ENCODE data around the gene TPRG1. TPM values are rescaled to one million over a fixed set of nuclear protein-coding genes. Genes with fewer than 3 reads are reported as not detected.

Gene TPRG1
- total and polyA plus RNA-seq, 7 experiments from 2014 or later: 0.13 to 5.4 (median 1.3) TPM

GRCh38 chr3:189267981-189268613 lies 96.3 kb downstream of the TPRG1 start:
- no peak for ATAC-seq
- Mint-ChIP-seq H3K27ac (no peak overlapping the region), H3K9me3 (peaks cover 0 to 2% (median 0%) of the 10 kb centered on the region in 11 donors), H3K4me3 (no peak overlapping the region), H3K36me3 (no peaks in the 10 kb centered on the region), H3K4me1 (peaks cover 3 to 17% (median 8%) of the 10 kb centered on the region in 7 donors), H3K27me3 (no peaks in the 10 kb centered on the region)
- H3K27me3 ChIP-seq (ENCODE audit: control insufficient read depth in 2 of 2, insufficient read depth in 2 of 2, low read length in 2 of 2): no peaks in the 10 kb centered on the region
- H3K9me3 ChIP-seq (ENCODE audit: control insufficient read depth in 2 of 3, low read length in 3 of 3): no peaks in the 10 kb centered on the region
- H3K36me3 ChIP-seq (ENCODE audit: control insufficient read depth in 2 of 3, insufficient read depth in 3 of 3, low read length in 3 of 3): no peaks in the 10 kb centered on the region
- peaks cover 0 to 11% of the 10 kb centered on the region in 2 donors for H3K4me1 ChIP-seq (ENCODE audit: control insufficient read depth in 2 of 2, insufficient read depth in 2 of 2, low read length in 2 of 2)
- no peak for DNase-seq
- intact Hi-C loops (cut with micrococcal nuclease): no loop called here
- POLR2A ChIA-PET: no interaction called here
- no peak overlapping the region for H3K27ac ChIP-seq (ENCODE audit: low read depth, low read length)
- CTCF ChIA-PET: interaction anchor here (1.0 to 3.6 kb wide), 2 partner anchors 679 to 697 kb away, joined by 3 to 23 read pairs; no protein-coding TSS in a partner anchor
- H3K4me3 ChIP-seq (ENCODE audit: low read length): no peak overlapping the region

- intact Hi-C loops (cut with micrococcal nuclease): no loop called here
- ATAC-seq (no peak), DNase-seq (no peak)
- ChIA-PET CTCF (interaction anchor here (0.6 to 3.6 kb wide), 5 partner anchors 74 to 682 kb away, joined by 3 to 23 read pairs (median 4); no protein-coding TSS in a partner anchor), POLR2A (no interaction called here)
- Mint-ChIP-seq H3K27ac (no peak overlapping the region), H3K36me3 (no peaks in the 10 kb centered on the region), H3K4me3 (no peak overlapping the region), H3K27me3 (no peaks in the 10 kb centered on the region), H3K4me1 (peaks cover 5 to 30% (median 16%) of the 10 kb centered on the region in 7 donors), H3K9me3 (peaks cover 0 to 2% (median 0%) of the 10 kb centered on the region in 11 donors)
- Histone ChIP-seq H3K36me3 (ENCODE audit: control insufficient read depth in 2 of 3, insufficient read depth in 3 of 3, low read length in 3 of 3) (no peaks in the 10 kb centered on the region), H3K4me3 (ENCODE audit: low read length) (no peak overlapping the region), H3K4me1 (ENCODE audit: control insufficient read depth in 2 of 2, insufficient read depth in 2 of 2, low read length in 2 of 2) (peaks cover 0 to 15% of the 10 kb centered on the region in 2 donors), H3K9me3 (ENCODE audit: control insufficient read depth in 2 of 3, low read length in 3 of 3) (no peaks in the 10 kb centered on the region), H3K27ac (ENCODE audit: low read depth, low read length) (no peak overlapping the region), H3K27me3 (ENCODE audit: control insufficient read depth in 2 of 2, insufficient read depth in 2 of 2, low read length in 2 of 2) (no peaks in the 10 kb centered on the region)
Observed at GRCh38 chr3:189269365-189269764, 97.6 kb downstream of the TPRG1 start.

GRCh38 chr3:189270248-189270832 lies 98.6 kb downstream of the TPRG1 start:
- no peaks in the 10 kb centered on the region for H3K9me3 ChIP-seq (ENCODE audit: control insufficient read depth in 2 of 3, low read length in 3 of 3)
- Mint-ChIP-seq H3K9me3 (peaks cover 0 to 2% (median 0%) of the 10 kb centered on the region in 11 donors), H3K27ac (peak overlapping the region in 1 of 9 donors; percentile 27), H3K4me1 (peaks cover 5 to 34% (median 20%) of the 10 kb centered on the region in 7 donors), H3K36me3 (peaks cover 0 to 2% (median 0%) of the 10 kb centered on the region in 5 donors), H3K27me3 (no peaks in the 10 kb centered on the region), H3K4me3 (no peak overlapping the region)
- ChIA-PET CTCF (interaction anchor here (1.6 to 3.6 kb wide), 3 partner anchors 677 to 680 kb away, joined by 3 to 23 read pairs (median 4); no protein-coding TSS in a partner anchor), POLR2A (no interaction called here)
- H3K36me3 ChIP-seq (ENCODE audit: control insufficient read depth in 2 of 3, insufficient read depth in 3 of 3, low read length in 3 of 3): no peaks in the 10 kb centered on the region
- H3K4me1 ChIP-seq (ENCODE audit: control insufficient read depth in 2 of 2, insufficient read depth in 2 of 2, low read length in 2 of 2): peaks cover 0 to 15% of the 10 kb centered on the region in 2 donors
- ATAC-seq (peak; percentile 53), DNase-seq (peak in 6 of 9 donors; percentile 18 to 47 (median 32))
- no peak overlapping the region for H3K27ac ChIP-seq (ENCODE audit: low read depth, low read length)
- intact Hi-C loops (cut with micrococcal nuclease): loop anchor here (1.0 to 10.0 kb wide), 11 partner anchors 37 to 932 kb away; partner anchors contain the start of gene TP63 (in 1 of the 2)
- H3K27me3 ChIP-seq (ENCODE audit: control insufficient read depth in 2 of 2, insufficient read depth in 2 of 2, low read length in 2 of 2): no peaks in the 10 kb centered on the region
- no peak overlapping the region for H3K4me3 ChIP-seq (ENCODE audit: low read length)

GRCh38 chr3:189272500-189273119 lies 100.8 kb downstream of the TPRG1 start:
- intact Hi-C loops (cut with micrococcal nuclease): loop anchor here (1.0 to 10.0 kb wide), 14 partner anchors 35 to 1534 kb away; partner anchors contain the start of genes CLDN1 (in 1 of the 2) and TP63 (in 1 of the 2)
- Mint-ChIP-seq H3K4me1 (peaks cover 17 to 53% (median 35%) of the 10 kb centered on the region in 7 donors), H3K36me3 (peaks cover 0 to 8% (median 0%) of the 10 kb centered on the region in 5 donors), H3K27me3 (no peaks in the 10 kb centered on the region), H3K4me3 (peak overlapping the region in 5 of 10 donors; percentile 8 to 73 (median 39)), H3K9me3 (peaks cover 0 to 7% (median 0%) of the 10 kb centered on the region in 11 donors), H3K27ac (peak overlapping the region in 8 of 9 donors; percentile 3 to 79 (median 52))
- no peaks in the 10 kb centered on the region for H3K36me3 ChIP-seq (ENCODE audit: control insufficient read depth in 2 of 3, insufficient read depth in 3 of 3, low read length in 3 of 3)
- no peak overlapping the region for H3K27ac ChIP-seq (ENCODE audit: low read depth, low read length)
- H3K27me3 ChIP-seq (ENCODE audit: control insufficient read depth in 2 of 2, insufficient read depth in 2 of 2, low read length in 2 of 2): no peaks in the 10 kb centered on the region
- ATAC-seq (peak; percentile 55), DNase-seq (peak in 5 of 9 donors; percentile 26 to 46 (median 37))
- no peak overlapping the region for H3K4me3 ChIP-seq (ENCODE audit: low read length)
- H3K4me1 ChIP-seq (ENCODE audit: control insufficient read depth in 2 of 2, insufficient read depth in 2 of 2, low read length in 2 of 2): peaks cover 0 to 20% of the 10 kb centered on the region in 2 donors
- no peaks in the 10 kb centered on the region for H3K9me3 ChIP-seq (ENCODE audit: control insufficient read depth in 2 of 3, low read length in 3 of 3)
- POLR2A ChIA-PET: interaction anchor here (0.6 to 0.7 kb wide), 2 partner anchors 23 to 680 kb away, joined by 3 to 5 read pairs; no protein-coding TSS in a partner anchor
- CTCF ChIA-PET: interaction anchor here (0.6 to 2.0 kb wide), 32 partner anchors 9 to 1532 kb away, joined by 3 to 23 read pairs (median 3); partner anchors contain the start of gene CLDN1

GRCh38 chr3:189273736-189274135 lies 102.0 kb downstream of the TPRG1 start:
- Histone ChIP-seq H3K9me3 (ENCODE audit: control insufficient read depth in 2 of 3, low read length in 3 of 3) (no peaks in the 10 kb centered on the region), H3K27ac (ENCODE audit: low read depth, low read length) (no peak overlapping the region), H3K36me3 (ENCODE audit: control insufficient read depth in 2 of 3, insufficient read depth in 3 of 3, low read length in 3 of 3) (no peaks in the 10 kb centered on the region), H3K4me3 (ENCODE audit: low read length) (no peak overlapping the region), H3K4me1 (ENCODE audit: control insufficient read depth in 2 of 2, insufficient read depth in 2 of 2, low read length in 2 of 2) (peaks cover 0 to 27% of the 10 kb centered on the region in 2 donors), H3K27me3 (ENCODE audit: control insufficient read depth in 2 of 2, insufficient read depth in 2 of 2, low read length in 2 of 2) (no peaks in the 10 kb centered on the region)
- Mint-ChIP-seq H3K9me3 (peaks cover 0 to 7% (median 0%) of the 10 kb centered on the region in 11 donors), H3K4me3 (peak overlapping the region in 1 of 10 donors; percentile 56), H3K4me1 (peaks cover 21 to 63% (median 45%) of the 10 kb centered on the region in 7 donors), H3K27me3 (no peaks in the 10 kb centered on the region), H3K36me3 (peaks cover 0 to 8% (median 0%) of the 10 kb centered on the region in 5 donors), H3K27ac (peak overlapping the region in 1 of 9 donors; percentile 20)
- ChIA-PET POLR2A (interaction anchor here (0.6 kb wide), 1 partner anchor 393 kb away, joined by 4 read pairs; no protein-coding TSS in a partner anchor), CTCF (interaction anchor here (0.9 to 2.0 kb wide), 9 partner anchors 8 to 1533 kb away, joined by 3 to 11 read pairs (median 5); no protein-coding TSS in a partner anchor)
- DNase-seq (no peak), ATAC-seq (no peak)
- intact Hi-C loops (cut with micrococcal nuclease): loop anchor here (1.0 to 10.0 kb wide), 13 partner anchors 34 to 1535 kb away; partner anchors contain the start of genes CLDN1 (in 1 of the 2) and TP63 (in 1 of the 2)

GRCh38 chr3:189275182-189275581 lies 103.4 kb downstream of the TPRG1 start:
- ChIA-PET CTCF (interaction anchor here (0.7 kb wide), 1 partner anchor 10 kb away, joined by 5 read pairs; no protein-coding TSS in a partner anchor), POLR2A (no interaction called here)
- H3K27ac Mint-ChIP-seq: peak overlapping the region in 1 of 9 donors; percentile 33
- H3K9me3 Mint-ChIP-seq: peaks cover 0 to 7% (median 0%) of the 10 kb centered on the region in 11 donors
- H3K27ac ChIP-seq (ENCODE audit: low read depth, low read length): no peak overlapping the region
- peaks cover 21 to 65% (median 46%) of the 10 kb centered on the region in 7 donors for H3K4me1 Mint-ChIP-seq
- no peaks in the 10 kb centered on the region for H3K27me3 ChIP-seq (ENCODE audit: control insufficient read depth in 2 of 2, insufficient read depth in 2 of 2, low read length in 2 of 2)
- H3K4me3 ChIP-seq (ENCODE audit: low read length): no peak overlapping the region
- intact Hi-C loops (cut with micrococcal nuclease): loop anchor here in 1 of 2 donors (10.0 kb wide), 2 partner anchors 190 to 440 kb away; no protein-coding TSS in a partner anchor
- H3K4me3 Mint-ChIP-seq: no peak overlapping the region
- peaks cover 0 to 27% of the 10 kb centered on the region in 2 donors for H3K4me1 ChIP-seq (ENCODE audit: control insufficient read depth in 2 of 2, insufficient read depth in 2 of 2, low read length in 2 of 2)
- ATAC-seq (no peak), DNase-seq (no peak)
- no peaks in the 10 kb centered on the region for H3K9me3 ChIP-seq (ENCODE audit: control insufficient read depth in 2 of 3, low read length in 3 of 3)
- no peaks in the 10 kb centered on the region for H3K36me3 ChIP-seq (ENCODE audit: control insufficient read depth in 2 of 3, insufficient read depth in 3 of 3, low read length in 3 of 3)
- H3K27me3 Mint-ChIP-seq: peaks cover 0 to 3% (median 0%) of the 10 kb centered on the region in 5 donors
- H3K36me3 Mint-ChIP-seq: peaks cover 0 to 8% (median 0%) of the 10 kb centered on the region in 5 donors
